ENCODE results near the gene UNC13B.

The UNC13B gene

GRCh38 chr9:35322075-35322885, 160.5 kb downstream of the UNC13B start:
- no peak for DNase-seq
- no peaks in the 10 kb centered on the region for H3K9me3 ChIP-seq (ENCODE audit: control extremely low read depth in 1 of 5, control insufficient read depth in 4 of 5, insufficient read depth in 2 of 5, low read depth in 1 of 5, low read length in 4 of 5)
- H3K4me3 ChIP-seq (ENCODE audit: control insufficient read depth in 1 of 7, extremely low read depth in 1 of 7, insufficient read depth in 4 of 7, low read depth in 2 of 7, low read length in 6 of 7) = no peak overlapping the region
- H3K36me3 ChIP-seq (ENCODE audit: control insufficient read depth in 4 of 4, insufficient read depth in 4 of 4, low read length in 3 of 4) = no peaks in the 10 kb centered on the region
- no peaks in the 10 kb centered on the region for H3K4me1 ChIP-seq (ENCODE audit: control extremely low read depth in 1 of 4, control insufficient read depth in 4 of 4, insufficient read depth in 4 of 4, low read length in 3 of 4)
- H3K27ac ChIP-seq (ENCODE audit: insufficient read depth in 1 of 2, low read depth in 1 of 2, low read length in 2 of 2, poor library complexity in 1 of 2, severe bottlenecking in 2 of 2) = no peak overlapping the region
- H3K27me3 ChIP-seq (replicated peaks in 2 of 5; ENCODE audit: control insufficient read depth in 4 of 5, insufficient read depth in 5 of 5, low read length in 4 of 5) = no peaks in the 10 kb centered on the region
- 83% methylated on average over 7 of the region's 8 CpGs for WGBS (ENCODE audit: insufficient coverage)
- ChIA-PET CTCF (no interaction called here), POLR2A (no interaction called here)

GRCh38 chr9:35324966-35325365, 163.2 kb downstream of the UNC13B start:
- ChIA-PET CTCF (interaction anchor here (1.2 kb wide), 1 partner anchor 13 kb away, joined by 3 read pairs; no protein-coding TSS in a partner anchor), POLR2A (no interaction called here)
- 100% methylated on average over 1 of the region's 3 CpGs for WGBS (ENCODE audit: insufficient coverage)
- H3K27me3 ChIP-seq (replicated peaks in 2 of 5; ENCODE audit: control insufficient read depth in 4 of 5, insufficient read depth in 5 of 5, low read length in 4 of 5) = no peaks in the 10 kb centered on the region
- no peak overlapping the region for H3K27ac ChIP-seq (ENCODE audit: insufficient read depth in 1 of 2, low read depth in 1 of 2, low read length in 2 of 2, poor library complexity in 1 of 2, severe bottlenecking in 2 of 2)
- no peaks in the 10 kb centered on the region for H3K9me3 ChIP-seq (ENCODE audit: control extremely low read depth in 1 of 5, control insufficient read depth in 4 of 5, insufficient read depth in 2 of 5, low read depth in 1 of 5, low read length in 4 of 5)
- DNase-seq = no peak
- no peaks in the 10 kb centered on the region for H3K36me3 ChIP-seq (ENCODE audit: control insufficient read depth in 4 of 4, insufficient read depth in 4 of 4, low read length in 3 of 4)
- H3K4me3 ChIP-seq (ENCODE audit: control insufficient read depth in 1 of 7, extremely low read depth in 1 of 7, insufficient read depth in 4 of 7, low read depth in 2 of 7, low read length in 6 of 7) = no peak overlapping the region
- H3K4me1 ChIP-seq (ENCODE audit: control extremely low read depth in 1 of 4, control insufficient read depth in 4 of 4, insufficient read depth in 4 of 4, low read length in 3 of 4) = no peaks in the 10 kb centered on the region

- CTCF ChIA-PET = no interaction called here
- POLR2A ChIA-PET = no interaction called here
- no peaks in the 10 kb centered on the region for H3K36me3 ChIP-seq (ENCODE audit: control insufficient read depth in 4 of 4, insufficient read depth in 4 of 4, low read length in 3 of 4)
- no peak for DNase-seq
- WGBS (ENCODE audit: insufficient coverage) = 100% methylated on average over 1 of the region's 1 CpG
- H3K4me3 ChIP-seq (ENCODE audit: control insufficient read depth in 1 of 7, extremely low read depth in 1 of 7, insufficient read depth in 4 of 7, low read depth in 2 of 7, low read length in 6 of 7) = no peak overlapping the region
- H3K4me1 ChIP-seq (ENCODE audit: control extremely low read depth in 1 of 4, control insufficient read depth in 4 of 4, insufficient read depth in 4 of 4, low read length in 3 of 4) = no peaks in the 10 kb centered on the region
- no peak overlapping the region for H3K27ac ChIP-seq (ENCODE audit: insufficient read depth in 1 of 2, low read depth in 1 of 2, low read length in 2 of 2, poor library complexity in 1 of 2, severe bottlenecking in 2 of 2)
- H3K27me3 ChIP-seq (replicated peaks in 2 of 5; ENCODE audit: control insufficient read depth in 4 of 5, insufficient read depth in 5 of 5, low read length in 4 of 5) = no peaks in the 10 kb centered on the region
- no peaks in the 10 kb centered on the region for H3K9me3 ChIP-seq (ENCODE audit: control extremely low read depth in 1 of 5, control insufficient read depth in 4 of 5, insufficient read depth in 2 of 5, low read depth in 1 of 5, low read length in 4 of 5)
Observed at GRCh38 chr9:35333551-35333950, 171.7 kb downstream of the UNC13B start.

- Histone ChIP-seq H3K27me3 (replicated peaks in 2 of 5; ENCODE audit: control insufficient read depth in 4 of 5, insufficient read depth in 5 of 5, low read length in 4 of 5) (no peaks in the 10 kb centered on the region), H3K9me3 (ENCODE audit: control extremely low read depth in 1 of 5, control insufficient read depth in 4 of 5, insufficient read depth in 2 of 5, low read depth in 1 of 5, low read length in 4 of 5) (no peaks in the 10 kb centered on the region), H3K4me3 (ENCODE audit: control insufficient read depth in 1 of 7, extremely low read depth in 1 of 7, insufficient read depth in 4 of 7, low read depth in 2 of 7, low read length in 6 of 7) (no peak overlapping the region), H3K4me1 (ENCODE audit: control extremely low read depth in 1 of 4, control insufficient read depth in 4 of 4, insufficient read depth in 4 of 4, low read length in 3 of 4) (no peaks in the 10 kb centered on the region), H3K36me3 (ENCODE audit: control insufficient read depth in 4 of 4, insufficient read depth in 4 of 4, low read length in 3 of 4) (no peaks in the 10 kb centered on the region), H3K27ac (ENCODE audit: insufficient read depth in 1 of 2, low read depth in 1 of 2, low read length in 2 of 2, poor library complexity in 1 of 2, severe bottlenecking in 2 of 2) (no peak overlapping the region)
- POLR2A ChIA-PET = no interaction called here
- CTCF ChIA-PET = no interaction called here
- DNase-seq = no peak
Observed at GRCh38 chr9:35335164-35335563, 173.4 kb downstream of the UNC13B start.

- 94% methylated on average over 2 of the region's 2 CpGs for WGBS (ENCODE audit: insufficient coverage)
- POLR2A ChIA-PET = no interaction called here
- no peak for DNase-seq
- Histone ChIP-seq H3K36me3 (ENCODE audit: control insufficient read depth in 4 of 4, insufficient read depth in 4 of 4, low read length in 3 of 4) (no peaks in the 10 kb centered on the region), H3K4me1 (ENCODE audit: control extremely low read depth in 1 of 4, control insufficient read depth in 4 of 4, insufficient read depth in 4 of 4, low read length in 3 of 4) (peaks cover 0 to 15% (median 10%) of the 10 kb centered on the region in 4 experiments), H3K9me3 (ENCODE audit: control extremely low read depth in 1 of 5, control insufficient read depth in 4 of 5, insufficient read depth in 2 of 5, low read depth in 1 of 5, low read length in 4 of 5) (no peaks in the 10 kb centered on the region), H3K27ac (ENCODE audit: insufficient read depth in 1 of 2, low read depth in 1 of 2, low read length in 2 of 2, poor library complexity in 1 of 2, severe bottlenecking in 2 of 2) (no peak overlapping the region), H3K27me3 (replicated peaks in 2 of 5; ENCODE audit: control insufficient read depth in 4 of 5, insufficient read depth in 5 of 5, low read length in 4 of 5) (no peaks in the 10 kb centered on the region), H3K4me3 (ENCODE audit: control insufficient read depth in 1 of 7, extremely low read depth in 1 of 7, insufficient read depth in 4 of 7, low read depth in 2 of 7, low read length in 6 of 7) (no peak overlapping the region)
- CTCF ChIA-PET = interaction anchor here (0.8 kb wide), 1 partner anchor 13 kb away, joined by 3 read pairs; no protein-coding TSS in a partner anchor
Observed at GRCh38 chr9:35338086-35338485, 176.3 kb downstream of the UNC13B start.

GRCh38 chr9:35338561-35339274, 176.9 kb downstream of the UNC13B start:
- CTCF ChIA-PET = interaction anchor here (0.8 to 1.1 kb wide), 2 partner anchors 11 to 14 kb away, joined by 3 read pairs; no protein-coding TSS in a partner anchor
- Histone ChIP-seq H3K27ac (ENCODE audit: insufficient read depth in 1 of 2, low read depth in 1 of 2, low read length in 2 of 2, poor library complexity in 1 of 2, severe bottlenecking in 2 of 2) (no peak overlapping the region), H3K27me3 (replicated peaks in 2 of 5; ENCODE audit: control insufficient read depth in 4 of 5, insufficient read depth in 5 of 5, low read length in 4 of 5) (no peaks in the 10 kb centered on the region), H3K4me3 (ENCODE audit: control insufficient read depth in 1 of 7, extremely low read depth in 1 of 7, insufficient read depth in 4 of 7, low read depth in 2 of 7, low read length in 6 of 7) (no peak overlapping the region), H3K36me3 (ENCODE audit: control insufficient read depth in 4 of 4, insufficient read depth in 4 of 4, low read length in 3 of 4) (no peaks in the 10 kb centered on the region), H3K4me1 (ENCODE audit: control extremely low read depth in 1 of 4, control insufficient read depth in 4 of 4, insufficient read depth in 4 of 4, low read length in 3 of 4) (peaks cover 0 to 15% (median 10%) of the 10 kb centered on the region in 4 experiments), H3K9me3 (ENCODE audit: control extremely low read depth in 1 of 5, control insufficient read depth in 4 of 5, insufficient read depth in 2 of 5, low read depth in 1 of 5, low read length in 4 of 5) (no peaks in the 10 kb centered on the region)
- POLR2A ChIA-PET = no interaction called here
- no peak for DNase-seq
- WGBS (ENCODE audit: insufficient coverage) = 96% methylated on average over 5 of the region's 6 CpGs

- CTCF ChIA-PET = interaction anchor here (1.1 kb wide), 1 partner anchor 10 kb away, joined by 3 read pairs; no protein-coding TSS in a partner anchor
- DNase-seq = no peak
Observed at GRCh38 chr9:35340046-35340445, 178.2 kb downstream of the UNC13B start.

More at GRCh38 chr9:35340046-35340445, 178.2 kb downstream of the UNC13B start:
- POLR2A ChIA-PET = no interaction called here
- Histone ChIP-seq H3K36me3 (ENCODE audit: control insufficient read depth in 4 of 4, insufficient read depth in 4 of 4, low read length in 3 of 4) (no peaks in the 10 kb centered on the region), H3K27ac (ENCODE audit: insufficient read depth in 1 of 2, low read depth in 1 of 2, low read length in 2 of 2, poor library complexity in 1 of 2, severe bottlenecking in 2 of 2) (no peak overlapping the region), H3K27me3 (replicated peaks in 2 of 5; ENCODE audit: control insufficient read depth in 4 of 5, insufficient read depth in 5 of 5, low read length in 4 of 5) (no peaks in the 10 kb centered on the region), H3K9me3 (ENCODE audit: control extremely low read depth in 1 of 5, control insufficient read depth in 4 of 5, insufficient read depth in 2 of 5, low read depth in 1 of 5, low read length in 4 of 5) (no peaks in the 10 kb centered on the region), H3K4me1 (ENCODE audit: control extremely low read depth in 1 of 4, control insufficient read depth in 4 of 4, insufficient read depth in 4 of 4, low read length in 3 of 4) (peaks cover 0 to 15% (median 10%) of the 10 kb centered on the region in 4 experiments), H3K4me3 (ENCODE audit: control insufficient read depth in 1 of 7, extremely low read depth in 1 of 7, insufficient read depth in 4 of 7, low read depth in 2 of 7, low read length in 6 of 7) (no peak overlapping the region)
- WGBS (ENCODE audit: insufficient coverage) = no CpG with 5 or more reads among the region's 1 CpG

All from common myeloid progenitor, CD34-positive (primary cell).